Mesendoderm (in vitro differentiated cells): Measurements from ENCODE around the gene IQCF5.
A peak's percentile ranks its signal among the peaks of the same experiment; 100 is the strongest.
"Not testable (repeated sequence)": the region's sequence is repeated elsewhere in the genome, so short reads cannot be mapped to it uniquely, and the experiment has no call there.

Experiments used
- DNase-seq: peaks from one replicate; pipeline ENCODE4 v3.0.0; 2013
- H2AK5ac ChIP-seq: 2 replicates; pipeline ENCODE4 v1.6.1; 2013; ENCODE audit warnings: low read length, inconsistent platforms
- H2BK120ac ChIP-seq: 2 replicates; pipeline ENCODE4 v1.6.1; 2013; ENCODE audit warnings: low read depth, mild to moderate bottlenecking, low read length, moderate library complexity, mixed read lengths
- H2BK15ac ChIP-seq: replicated peaks from 2 replicates; pipeline ENCODE4 v1.6.1; 2013; ENCODE audit warnings: low read depth, mild to moderate bottlenecking, moderate library complexity
- H2BK5ac ChIP-seq: 2 replicates; pipeline ENCODE4 v1.6.1; 2013; ENCODE audit warnings: low read length, inconsistent platforms
- H3K18ac ChIP-seq: 2 replicates; pipeline ENCODE4 v1.6.1; 2013; ENCODE audit warnings: mild to moderate bottlenecking, low read length, mixed read lengths
- H3K23ac ChIP-seq: one replicate; pipeline ENCODE4 v1.6.1; 2013; ENCODE audit warnings: low read length
- H3K27ac ChIP-seq: 2 replicates; pipeline ENCODE4 v1.5.1; 2013; ENCODE audit warnings: low read depth, mild to moderate bottlenecking, inconsistent platforms, low read length, moderate library complexity
- H3K27me3 ChIP-seq: 2 replicates; pipeline ENCODE4 v1.6.1; 2013; ENCODE audit warnings: low read length, control low read depth, mild to moderate bottlenecking, inconsistent platforms; ENCODE audit not compliant: insufficient read depth, poor library complexity
- H3K36me3 ChIP-seq: 2 replicates; pipeline ENCODE4 v1.6.1; 2013; ENCODE audit warnings: low read length, inconsistent platforms; ENCODE audit not compliant: control insufficient read depth, insufficient read depth
- H3K4ac ChIP-seq: one replicate; pipeline ENCODE4 v1.6.1; 2013; ENCODE audit warnings: low read depth, mild to moderate bottlenecking, low read length, moderate library complexity
- H3K4me1 ChIP-seq: 2 replicates; pipeline ENCODE4 v1.6.1; 2013; ENCODE audit warnings: low read depth, low read length, inconsistent platforms; ENCODE audit not compliant: control insufficient read depth
- H3K4me2 ChIP-seq: 2 replicates; pipeline ENCODE4 v1.6.1; 2013; ENCODE audit warnings: low read length
- H3K4me3 ChIP-seq: 2 replicates; pipeline ENCODE4 v1.5.1; 2013; ENCODE audit warnings: mild to moderate bottlenecking, low read length
- H3K56ac ChIP-seq: one replicate; pipeline ENCODE4 v1.6.1; 2013; ENCODE audit warnings: low read length
- H3K79me1 ChIP-seq: 2 replicates; pipeline ENCODE4 v1.6.1; 2013; ENCODE audit warnings: low read length, inconsistent platforms
- H3K79me2 ChIP-seq: 2 replicates; pipeline ENCODE4 v1.6.1; 2013; ENCODE audit warnings: mild to moderate bottlenecking, low read length; ENCODE audit not compliant: control insufficient read depth, insufficient read depth
- H3K9ac ChIP-seq: 2 replicates; pipeline ENCODE4 v1.6.1; 2013; ENCODE audit warnings: low read length, inconsistent platforms
- H4K5ac ChIP-seq: one replicate; pipeline ENCODE4 v1.6.1; 2013; ENCODE audit warnings: low read length
- H4K8ac ChIP-seq: one replicate; pipeline ENCODE4 v1.6.1; 2013; ENCODE audit warnings: low read depth, mild to moderate bottlenecking, control low read depth, low read length, moderate library complexity
- WGBS: extraction: QIAGEN DNeasy Blood & Tissue Kit; methylation state at CpG from one replicate; pipeline ENCODE4 v1.1.7; 2013; ENCODE audit warnings: low lambda C conversion rate, missing lambda C conversion rate; ENCODE audit not compliant: insufficient coverage; ENCODE audit errors: extremely low coverage; 5-methylcytosine and 5-hydroxymethylcytosine counted together

Gene IQCF5

DNA sequence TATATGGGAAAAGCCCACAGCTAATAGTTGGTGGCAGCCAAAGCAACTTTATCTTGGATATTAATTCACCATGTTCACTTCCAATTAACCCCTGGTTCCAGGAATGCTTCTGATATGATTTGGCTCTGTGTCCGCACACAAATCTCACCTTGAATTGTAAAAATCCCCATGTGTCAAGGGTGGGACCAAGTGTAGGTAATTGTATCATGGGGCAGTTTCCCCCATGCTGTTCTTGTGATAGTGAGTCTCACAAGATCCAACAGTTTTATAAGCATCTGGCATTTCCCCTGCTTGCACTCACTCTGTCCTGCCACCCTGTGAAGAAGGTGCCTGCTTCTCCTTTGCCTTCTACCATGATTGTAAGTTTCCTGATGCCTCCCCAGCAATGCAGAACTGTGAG is 6.5 kb downstream of the IQCF5 start:
- not testable (repeated sequence) for H3K36me3 ChIP-seq, H2BK120ac ChIP-seq
- peak overlapping the region; percentile 97 for H3K27ac ChIP-seq

DNA sequence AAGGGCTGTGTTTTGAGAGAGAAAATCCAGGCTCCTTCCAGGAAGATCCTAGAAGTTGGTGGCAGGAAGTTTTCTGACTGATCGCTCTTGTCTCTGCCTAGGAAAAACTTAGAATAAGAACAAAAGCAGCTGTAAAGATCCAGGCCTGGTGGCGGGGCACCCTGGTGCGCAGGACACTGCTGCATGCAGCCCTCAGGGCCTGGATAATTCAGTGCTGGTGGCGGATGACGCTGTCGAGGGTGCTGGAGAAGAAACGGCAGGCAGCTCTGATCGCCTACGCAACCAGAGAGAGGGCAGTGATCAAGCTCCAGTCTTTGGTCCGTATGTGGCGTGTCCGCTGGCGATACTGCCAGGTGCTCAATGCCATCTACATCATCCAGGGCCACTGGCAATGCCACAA is 12.5 kb downstream of the IQCF5 start:
- no peak overlapping the region for H3K27ac ChIP-seq
- H3K27me3 ChIP-seq, result no peaks in the 10 kb centered on the region
- no peak for DNase-seq
- no peak overlapping the region for H3K9ac ChIP-seq
- H4K8ac ChIP-seq, result no peak overlapping the region
- no peak overlapping the region for H4K5ac ChIP-seq
- H3K56ac ChIP-seq, result peak overlapping the region; percentile 49
- no peak overlapping the region for H3K4me3 ChIP-seq
- no peak overlapping the region for H2BK120ac ChIP-seq
- H2BK5ac ChIP-seq, result no peak overlapping the region
- peak overlapping the region; percentile 30 for H2AK5ac ChIP-seq
- no peak overlapping the region for H2BK15ac ChIP-seq
- WGBS, result no CpG with 5 or more reads among the region's 13 CpGs
- no peaks in the 10 kb centered on the region for H3K79me1 ChIP-seq
- H3K36me3 ChIP-seq, result no peaks in the 10 kb centered on the region
- H3K4me2 ChIP-seq, result no peak overlapping the region
- H3K79me2 ChIP-seq, result no peaks in the 10 kb centered on the region
- no peak overlapping the region for H3K4ac ChIP-seq
- H3K4me1 ChIP-seq, result no peaks in the 10 kb centered on the region
- no peak overlapping the region for H3K23ac ChIP-seq
- no peak overlapping the region for H3K18ac ChIP-seq

More for the DNA sequence above, 6.5 kb downstream of the IQCF5 start:
- H3K4me3 ChIP-seq, H3K79me1 ChIP-seq, H3K79me2 ChIP-seq, H2AK5ac ChIP-seq, H3K9ac ChIP-seq, H3K23ac ChIP-seq, H3K4me2 ChIP-seq, H3K27me3 ChIP-seq, H2BK15ac ChIP-seq, H3K4me1 ChIP-seq, H4K5ac ChIP-seq, H4K8ac ChIP-seq, H3K4ac ChIP-seq: not testable (repeated sequence)
- WGBS, result no CpG with 5 or more reads among the region's 1 CpG
- peak; percentile 94 for DNase-seq
- H3K18ac ChIP-seq, result peak overlapping the region; percentile 51
- H3K56ac ChIP-seq, result peak overlapping the region; percentile 8
- H2BK5ac ChIP-seq, result peak overlapping the region; percentile 76

GRCh38 chr3:51860703-51861665 is 14.4 kb downstream of the IQCF5 start, which contains the start of gene IQCF2:
IQCF2 (plus strand) TSS chr3:51861615; CDS start chr3:51861667, 52 bp downstream.
- no peaks in the 10 kb centered on the region for H3K79me1 ChIP-seq
- H3K4me1 ChIP-seq, result no peaks in the 10 kb centered on the region
- no peak within 1 kb of the TSS for H2BK120ac ChIP-seq
- no peak within 1 kb of the TSS for H3K4me3 ChIP-seq
- no CpG with 5 or more reads among the region's 7 CpGs for WGBS
- no peak within 1 kb of the TSS for H3K4me2 ChIP-seq
- H3K9ac ChIP-seq, result no peak within 1 kb of the TSS
- no peak within 1 kb of the TSS for H3K18ac ChIP-seq
- H3K23ac ChIP-seq, result no peak within 1 kb of the TSS
- no peak within 1 kb of the TSS for H2AK5ac ChIP-seq
- H3K4ac ChIP-seq, result no peak within 1 kb of the TSS
- H2BK15ac ChIP-seq, result no peak within 1 kb of the TSS
- no peak within 1 kb of the TSS for H4K8ac ChIP-seq
- H3K56ac ChIP-seq, result no peak within 1 kb of the TSS
- no peaks in the 10 kb centered on the region for H3K27me3 ChIP-seq
- no peak within 1 kb of the TSS for H2BK5ac ChIP-seq
- no peak for DNase-seq
- no peaks in the 10 kb centered on the region for H3K79me2 ChIP-seq
- H3K36me3 ChIP-seq, result no peaks in the 10 kb centered on the region
- no peak within 1 kb of the TSS for H4K5ac ChIP-seq
- no peak within 1 kb of the TSS for H3K27ac ChIP-seq

DNA sequence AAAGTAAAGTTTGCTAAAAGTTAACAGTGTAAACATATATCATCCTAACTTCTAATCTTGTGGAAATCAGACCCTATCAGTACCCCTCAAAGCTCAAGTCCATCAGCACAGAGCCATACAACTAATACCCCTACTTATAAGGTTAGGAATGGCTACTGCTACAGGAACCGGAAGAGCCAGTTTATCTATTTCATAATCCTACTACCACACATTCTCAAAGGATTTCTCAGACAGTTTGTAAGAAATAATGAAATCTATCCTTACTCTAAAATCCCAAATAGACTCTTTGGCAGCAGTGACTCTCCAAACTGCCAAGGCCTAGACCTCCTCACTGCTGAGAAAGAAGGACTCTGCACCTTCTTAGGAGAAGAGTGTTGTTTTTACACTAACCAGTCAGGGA is 20.0 kb downstream of the IQCF5 start:
- WGBS, result no CpG with 5 or more reads among the region's 1 CpG
- not testable (repeated sequence) for H4K8ac ChIP-seq, H3K4ac ChIP-seq, H3K4me1 ChIP-seq, H3K9ac ChIP-seq, H3K18ac ChIP-seq, H3K27me3 ChIP-seq, H2BK15ac ChIP-seq, H3K79me1 ChIP-seq, H4K5ac ChIP-seq, H2BK5ac ChIP-seq, H3K4me2 ChIP-seq, H3K23ac ChIP-seq, H3K56ac ChIP-seq, H3K36me3 ChIP-seq, H2AK5ac ChIP-seq, DNase-seq, H3K79me2 ChIP-seq, H3K4me3 ChIP-seq
- peak overlapping the region; percentile 78 for H3K27ac ChIP-seq
- peak overlapping the region; percentile 61 for H2BK120ac ChIP-seq

- no peak overlapping the region for H4K5ac ChIP-seq
- H3K9ac ChIP-seq, result no peak overlapping the region
- H3K79me2 ChIP-seq, result no peaks in the 10 kb centered on the region
- H2BK5ac ChIP-seq, result no peak overlapping the region
- H2BK15ac ChIP-seq, result no peak overlapping the region
- no peak overlapping the region for H2BK120ac ChIP-seq
- peak overlapping the region; percentile 53 for H3K56ac ChIP-seq
- H3K4me2 ChIP-seq, result no peak overlapping the region
- H3K4me1 ChIP-seq, result peaks cover 6% of the 10 kb centered on the region
- H3K27ac ChIP-seq, result peak overlapping the region; percentile 45
- no peaks in the 10 kb centered on the region for H3K79me1 ChIP-seq
- H3K4me3 ChIP-seq, result no peak overlapping the region
- H3K18ac ChIP-seq, result no peak overlapping the region
- no CpG with 5 or more reads among the region's 7 CpGs for WGBS
- H3K23ac ChIP-seq, result no peak overlapping the region
- H3K36me3 ChIP-seq, result no peaks in the 10 kb centered on the region
- H4K8ac ChIP-seq, result no peak overlapping the region
- H3K4ac ChIP-seq, result no peak overlapping the region
- no peak overlapping the region for H2AK5ac ChIP-seq
- H3K27me3 ChIP-seq, result no peaks in the 10 kb centered on the region
- DNase-seq, result peak; percentile 74
Observed at GRCh38 chr3:51845129-51845528, 30.3 kb downstream of the IQCF5 start.
